H9 (cell line): ENCODE results near the gene CTU2. TPM values are rescaled to one million over a fixed set of nuclear protein-coding genes. Genes with fewer than 3 reads are reported as not detected.

Source experiments
- DNase-seq: peaks from one replicate; pipeline ENCODE4 v3.0.0-alpha.2; 2017
- H2AFZ ChIP-seq: one replicate; pipeline ENCODE4 v1.6.1; 2013; ENCODE audit warnings: mild to moderate bottlenecking, low read length, control low read depth, moderate library complexity
- H2AK5ac ChIP-seq: 2 replicates; pipeline ENCODE4 v1.6.1; 2013; ENCODE audit warnings: low read length, control low read depth, mixed read lengths; ENCODE audit not compliant: insufficient read length
- H2BK120ac ChIP-seq: one replicate; pipeline ENCODE4 v1.6.1; 2013; ENCODE audit warnings: low read depth, mild to moderate bottlenecking, low read length, control low read depth, inconsistent platforms; ENCODE audit not compliant: poor library complexity, severe bottlenecking
- H2BK12ac ChIP-seq: 2 replicates; pipeline ENCODE4 v1.6.1; 2013; ENCODE audit warnings: low read length, control low read depth, mixed read lengths, low read depth; ENCODE audit not compliant: insufficient read length
- H2BK15ac ChIP-seq: 2 replicates; pipeline ENCODE4 v1.6.1; 2013; ENCODE audit warnings: low read depth, low read length, control low read depth
- H2BK20ac ChIP-seq: one replicate; pipeline ENCODE4 v1.6.1; 2013; ENCODE audit warnings: low read depth, mild to moderate bottlenecking, low read length, control low read depth, inconsistent platforms; ENCODE audit not compliant: poor library complexity, severe bottlenecking
- H2BK5ac ChIP-seq: 2 replicates; pipeline ENCODE4 v1.6.1; 2013; ENCODE audit warnings: low read length, control low read depth, mixed read lengths; ENCODE audit not compliant: insufficient read length
- H3K14ac ChIP-seq: 2 replicates; pipeline ENCODE4 v1.6.1; 2013; ENCODE audit warnings: low read length, control low read depth; ENCODE audit not compliant: insufficient read depth
- H3K18ac ChIP-seq: 2 replicates; pipeline ENCODE4 v1.6.1; 2013; ENCODE audit warnings: low read depth, mild to moderate bottlenecking, mixed read lengths, low read length, control low read depth; ENCODE audit not compliant: insufficient read length
- H3K23ac ChIP-seq: 2 replicates; pipeline ENCODE4 v1.6.1; 2013; ENCODE audit warnings: low read length, control low read depth, mixed read lengths, low read depth; ENCODE audit not compliant: insufficient read length
- H3K23me2 ChIP-seq: 2 replicates; pipeline ENCODE4 v1.6.1; 2013; ENCODE audit warnings: low read depth, mild to moderate bottlenecking, mixed read lengths, low read length, control low read depth; ENCODE audit not compliant: insufficient read length, poor library complexity, severe bottlenecking
- H3K27ac ChIP-seq: 2 replicates; pipeline ENCODE4 v1.5.1; 2013; ENCODE audit warnings: low read length, control low read depth, mixed read lengths, low read depth; ENCODE audit not compliant: insufficient read length
- H3K27me3 ChIP-seq: 2 replicates; pipeline ENCODE4 v1.6.1; 2013; ENCODE audit warnings: low read length, control low read depth, inconsistent platforms; ENCODE audit not compliant: insufficient read depth
- H3K4ac ChIP-seq: 2 replicates; pipeline ENCODE4 v1.6.1; 2013; ENCODE audit warnings: low read depth, mild to moderate bottlenecking, control low read depth, inconsistent platforms, low read length, moderate library complexity
- H3K4me1 ChIP-seq: 2 replicates; pipeline ENCODE4 v1.6.1; 2013; ENCODE audit warnings: low read length, control low read depth, inconsistent platforms; ENCODE audit not compliant: insufficient read depth
- H3K4me2 ChIP-seq: 2 replicates; pipeline ENCODE4 v1.6.1; 2013; ENCODE audit warnings: low read length, control low read depth, mixed read lengths; ENCODE audit not compliant: insufficient read length, insufficient read depth
- H3K56ac ChIP-seq: 2 replicates; pipeline ENCODE4 v1.6.1; 2013; ENCODE audit warnings: low read depth, mild to moderate bottlenecking, mixed read lengths, low read length, control low read depth; ENCODE audit not compliant: insufficient read length
- H3K79me1 ChIP-seq: 2 replicates; pipeline ENCODE4 v1.6.1; 2013; ENCODE audit warnings: low read depth, mild to moderate bottlenecking, moderate library complexity, low read length, control low read depth, inconsistent platforms; ENCODE audit not compliant: insufficient read depth, poor library complexity, severe bottlenecking
- H3K79me2 ChIP-seq: 2 replicates; pipeline ENCODE4 v1.6.1; 2013; ENCODE audit warnings: low read length, control low read depth, inconsistent platforms; ENCODE audit not compliant: insufficient read depth
- H3K9ac ChIP-seq: 2 replicates; pipeline ENCODE4 v1.6.1; 2013; ENCODE audit warnings: low read length, control low read depth, mixed read lengths; ENCODE audit not compliant: insufficient read length; ENCODE audit errors: extremely low read depth
- H3K9me3 ChIP-seq: one replicate; pipeline ENCODE4 v1.6.1; 2013; ENCODE audit warnings: low read depth, low read length, inconsistent platforms; ENCODE audit not compliant: control insufficient read depth
- H3T11ph ChIP-seq: one replicate; pipeline ENCODE4 v1.6.1; 2013; ENCODE audit warnings: mild to moderate bottlenecking, low read length, control low read depth, inconsistent platforms
- H4K20me1 ChIP-seq: one replicate; pipeline ENCODE4 v1.6.1; 2013; ENCODE audit not compliant: control insufficient read depth, insufficient read length, insufficient read depth
- H4K5ac ChIP-seq: 2 replicates; pipeline ENCODE4 v1.6.1; 2013; ENCODE audit warnings: low read depth, mild to moderate bottlenecking, mixed read lengths, low read length, control low read depth; ENCODE audit not compliant: insufficient read length
- H4K8ac ChIP-seq: replicated peaks from 2 replicates; pipeline ENCODE4 v1.6.1; 2013; ENCODE audit warnings: low read length, control low read depth, mixed read lengths, low read depth; ENCODE audit not compliant: insufficient read length
- H4K91ac ChIP-seq: 2 replicates; pipeline ENCODE4 v1.6.1; 2013; ENCODE audit warnings: low read depth, mild to moderate bottlenecking, moderate library complexity, mixed read lengths, low read length, control low read depth; ENCODE audit not compliant: insufficient read length
- H3K27ac Mint-ChIP-seq, 3 experiments: 2 replicates in 2 of 3; 3 replicates in 1 of 3; pipeline ENCODE4 v1.8.0; 2020 to 2021; ENCODE audit warnings: mixed read lengths in 3 of 3, mild to moderate bottlenecking in 1 of 3, moderate library complexity in 1 of 3
- H3K27me3 Mint-ChIP-seq: 2 replicates; pipeline ENCODE4 v1.8.0; 2021; ENCODE audit warnings: low read depth, mild to moderate bottlenecking, moderate library complexity, mixed read lengths
- H3K36me3 Mint-ChIP-seq, 3 experiments: 2 replicates in 2 of 3; 3 replicates in 1 of 3; pipeline ENCODE4 v1.8.0; 2020 to 2021; ENCODE audit warnings: low read depth in 3 of 3, mixed read lengths in 3 of 3; ENCODE audit not compliant: insufficient read depth in 1 of 3
- H3K4me1 Mint-ChIP-seq, 2 experiments: 2 replicates each; pipeline ENCODE4 v1.8.0; 2020; ENCODE audit warnings: mixed read lengths in 2 of 2
- H3K4me3 Mint-ChIP-seq, 2 experiments: 2 replicates in 1 of 2; 3 replicates in 1 of 2; pipeline ENCODE4 v1.8.0; 2020 to 2021; ENCODE audit warnings: mild to moderate bottlenecking in 2 of 2, mixed read lengths in 2 of 2, moderate library complexity in 1 of 2
- H3K9me3 Mint-ChIP-seq, 2 experiments: 2 replicates in 1 of 2; 3 replicates in 1 of 2; pipeline ENCODE4 v1.8.0; 2020; ENCODE audit warnings: mild to moderate bottlenecking in 2 of 2, mixed read lengths in 2 of 2, moderate library complexity in 1 of 2
- WGBS: extraction: QIAGEN DNeasy Blood & Tissue Kit; methylation state at CpG from one replicate; pipeline ENCODE4 v1.1.7; 2013; ENCODE audit warnings: missing lambda C conversion rate, low lambda C conversion rate, mixed read lengths; ENCODE audit not compliant: insufficient read length; ENCODE audit errors: extremely low coverage; 5-methylcytosine and 5-hydroxymethylcytosine counted together
- total RNA-seq: library from RNA; stranded (reverse); gene quantifications from 2 replicates; pipeline ENCODE4 v1.2.1, GENCODE V29; 2021
- TF ChIP-seq, protein P1 (sequence below): fragments of 200-600 bp; sonication (generic); conservative IDR thresholded peaks from 3 replicates; pipeline ENCODE4 v1.8.0; 2021; ENCODE audit warnings: antibody characterized with exemption, mild to moderate bottlenecking

CTU2 gene
- total RNA-seq, 1 experiment from 2014 or later: 32.8 TPM

GRCh38 chr16:88724855-88725555 is 18.7 kb downstream of the CTU2 start:
- Histone ChIP-seq H2BK12ac (no peak overlapping the region), H3K23me2 (no peaks in the 10 kb centered on the region), H2BK120ac (no peak overlapping the region), H3K23ac (no peak overlapping the region), H4K91ac (no peak overlapping the region), H3K14ac (no peak overlapping the region), H3K4me1 (no peaks in the 10 kb centered on the region), H4K5ac (no peak overlapping the region), H3K9ac (no peak overlapping the region), H2AK5ac (no peak overlapping the region), H3K4me2 (no peak overlapping the region), H4K8ac (no peak overlapping the region), H3T11ph (no peak overlapping the region), H3K79me1 (no peaks in the 10 kb centered on the region), H2AFZ (no peak overlapping the region), H3K9me3 (no peaks in the 10 kb centered on the region), H2BK15ac (no peak overlapping the region), H3K27ac (no peak overlapping the region), H3K79me2 (no peaks in the 10 kb centered on the region), H3K27me3 (no peaks in the 10 kb centered on the region), H3K56ac (no peak overlapping the region), H4K20me1 (no peaks in the 10 kb centered on the region), H2BK5ac (no peak overlapping the region), H3K4ac (no peak overlapping the region), H2BK20ac (no peak overlapping the region), H3K18ac (no peak overlapping the region)
- peaks cover 9 to 21% (median 15%) of the 10 kb centered on the region in 3 experiments; a peak in 6 of 7 replicates for H3K36me3 Mint-ChIP-seq
- no peak for DNase-seq
- H3K27me3 Mint-ChIP-seq: no peaks in the 10 kb centered on the region; the same call in 1 of the 2 replicates
- TF ChIP-seq, protein P1, sequence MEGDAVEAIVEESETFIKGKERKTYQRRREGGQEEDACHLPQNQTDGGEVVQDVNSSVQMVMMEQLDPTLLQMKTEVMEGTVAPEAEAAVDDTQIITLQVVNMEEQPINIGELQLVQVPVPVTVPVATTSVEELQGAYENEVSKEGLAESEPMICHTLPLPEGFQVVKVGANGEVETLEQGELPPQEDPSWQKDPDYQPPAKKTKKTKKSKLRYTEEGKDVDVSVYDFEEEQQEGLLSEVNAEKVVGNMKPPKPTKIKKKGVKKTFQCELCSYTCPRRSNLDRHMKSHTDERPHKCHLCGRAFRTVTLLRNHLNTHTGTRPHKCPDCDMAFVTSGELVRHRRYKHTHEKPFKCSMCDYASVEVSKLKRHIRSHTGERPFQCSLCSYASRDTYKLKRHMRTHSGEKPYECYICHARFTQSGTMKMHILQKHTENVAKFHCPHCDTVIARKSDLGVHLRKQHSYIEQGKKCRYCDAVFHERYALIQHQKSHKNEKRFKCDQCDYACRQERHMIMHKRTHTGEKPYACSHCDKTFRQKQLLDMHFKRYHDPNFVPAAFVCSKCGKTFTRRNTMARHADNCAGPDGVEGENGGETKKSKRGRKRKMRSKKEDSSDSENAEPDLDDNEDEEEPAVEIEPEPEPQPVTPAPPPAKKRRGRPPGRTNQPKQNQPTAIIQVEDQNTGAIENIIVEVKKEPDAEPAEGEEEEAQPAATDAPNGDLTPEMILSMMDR: no peak
- H3K27ac Mint-ChIP-seq: no peak overlapping the region
- no CpG with 5 or more reads among the region's 31 CpGs for WGBS
- no peaks in the 10 kb centered on the region for H3K9me3 Mint-ChIP-seq
- H3K4me3 Mint-ChIP-seq: no peak overlapping the region
- no peaks in the 10 kb centered on the region for H3K4me1 Mint-ChIP-seq
